C4-2B (cell line): ENCODE measurements around the gene BAIAP3.

Experiments
- CTCF ChIP-seq: fragments of 450-650 bp; conservative IDR thresholded peaks from 2 replicates; pipeline ENCODE4 v1.5.1; 2017; ENCODE audit warnings: mild to moderate bottlenecking
- ZFX ChIP-seq: fragments of 450-650 bp; IDR thresholded peaks from 2 replicates; pipeline ENCODE4 v1.6.1; 2017

DNA sequence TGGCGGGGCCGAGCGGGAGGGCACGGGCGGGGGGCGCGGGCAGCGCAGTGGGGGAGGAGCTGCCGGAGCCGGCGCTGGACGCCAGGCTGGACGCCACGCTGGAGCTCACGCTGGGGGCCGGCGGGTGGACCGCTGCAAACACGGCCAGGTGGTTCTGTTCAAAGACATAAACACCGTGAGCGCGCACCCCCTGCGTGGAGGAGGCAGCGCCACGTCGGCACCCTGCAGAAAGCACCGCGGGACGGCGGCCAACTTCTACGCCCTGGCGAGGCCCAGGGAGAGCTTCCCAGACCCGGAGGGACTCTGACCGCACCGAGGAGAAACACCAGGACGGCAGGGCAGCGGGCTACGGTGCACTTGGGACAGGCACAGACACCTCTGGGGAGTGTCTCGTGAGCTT is 51.8 kb downstream of the BAIAP3 start:
- TF ChIP-seq CTCF (no peak), ZFX (no peak)
